ENCODE results near the gene TMEM132D. TPM values are rescaled to one million over a fixed set of nuclear protein-coding genes. Genes with fewer than 3 reads are reported as not detected.

Gene TMEM132D
- total RNA-seq, 1 donor from 2014 or later, result 1.6 TPM

GRCh38 chr12:129530517-129530916, 373.3 kb downstream of the TMEM132D start:
- Histone ChIP-seq H3K4me1 (ENCODE audit: control insufficient read depth in 3 of 3, insufficient read depth in 3 of 3, low read length in 3 of 3) (no peaks in the 10 kb centered on the region), H3K9ac (ENCODE audit: low read depth in 1 of 3, low read length in 3 of 3) (no peak overlapping the region), H3K4me3 (ENCODE audit: low read length in 3 of 3) (no peak overlapping the region), H3K27ac (ENCODE audit: low read depth, low read length) (no peak overlapping the region), H3K27me3 (ENCODE audit: control insufficient read depth in 3 of 3, insufficient read depth in 3 of 3, low read length in 3 of 3) (peaks cover 0 to 3% (median 0%) of the 10 kb centered on the region in 3 donors), H3K36me3 (ENCODE audit: control insufficient read depth in 3 of 3, insufficient read depth in 3 of 3, low read length in 3 of 3) (no peaks in the 10 kb centered on the region), H3K9me3 (ENCODE audit: control insufficient read depth in 3 of 3, low read length in 3 of 3) (no peaks in the 10 kb centered on the region)

- no peaks in the 10 kb centered on the region for H3K4me1 ChIP-seq (ENCODE audit: control insufficient read depth in 3 of 3, insufficient read depth in 3 of 3, low read length in 3 of 3)
- H3K9me3 ChIP-seq (ENCODE audit: control insufficient read depth in 3 of 3, low read length in 3 of 3), result no peaks in the 10 kb centered on the region
- H3K27me3 ChIP-seq (ENCODE audit: control insufficient read depth in 3 of 3, insufficient read depth in 3 of 3, low read length in 3 of 3), result no peaks in the 10 kb centered on the region
- no peak overlapping the region for H3K9ac ChIP-seq (ENCODE audit: low read depth in 1 of 3, low read length in 3 of 3)
- H3K27ac ChIP-seq (ENCODE audit: low read depth, low read length), result no peak overlapping the region
- H3K4me3 ChIP-seq (ENCODE audit: low read length in 3 of 3), result no peak overlapping the region
- no peaks in the 10 kb centered on the region for H3K36me3 ChIP-seq (ENCODE audit: control insufficient read depth in 3 of 3, insufficient read depth in 3 of 3, low read length in 3 of 3)
Observed at GRCh38 chr12:129527506-129527905, 376.3 kb downstream of the TMEM132D start.

GRCh38 chr12:129523621-129524020, 380.2 kb downstream of the TMEM132D start:
- no peak overlapping the region for H3K4me3 ChIP-seq (ENCODE audit: low read length in 3 of 3)
- no peaks in the 10 kb centered on the region for H3K36me3 ChIP-seq (ENCODE audit: control insufficient read depth in 3 of 3, insufficient read depth in 3 of 3, low read length in 3 of 3)
- no peaks in the 10 kb centered on the region for H3K9me3 ChIP-seq (ENCODE audit: control insufficient read depth in 3 of 3, low read length in 3 of 3)
- no peak overlapping the region for H3K27ac ChIP-seq (ENCODE audit: low read depth, low read length)
- H3K4me1 ChIP-seq (ENCODE audit: control insufficient read depth in 3 of 3, insufficient read depth in 3 of 3, low read length in 3 of 3), result no peaks in the 10 kb centered on the region
- no peak overlapping the region for H3K9ac ChIP-seq (ENCODE audit: low read depth in 1 of 3, low read length in 3 of 3)
- no peaks in the 10 kb centered on the region for H3K27me3 ChIP-seq (ENCODE audit: control insufficient read depth in 3 of 3, insufficient read depth in 3 of 3, low read length in 3 of 3)

GRCh38 chr12:129520739-129521138, 383.1 kb downstream of the TMEM132D start:
- Histone ChIP-seq H3K4me1 (ENCODE audit: control insufficient read depth in 3 of 3, insufficient read depth in 3 of 3, low read length in 3 of 3) (no peaks in the 10 kb centered on the region), H3K4me3 (ENCODE audit: low read length in 3 of 3) (no peak overlapping the region), H3K9ac (ENCODE audit: low read depth in 1 of 3, low read length in 3 of 3) (no peak overlapping the region), H3K27ac (ENCODE audit: low read depth, low read length) (no peak overlapping the region), H3K36me3 (ENCODE audit: control insufficient read depth in 3 of 3, insufficient read depth in 3 of 3, low read length in 3 of 3) (no peaks in the 10 kb centered on the region), H3K27me3 (ENCODE audit: control insufficient read depth in 3 of 3, insufficient read depth in 3 of 3, low read length in 3 of 3) (no peaks in the 10 kb centered on the region), H3K9me3 (ENCODE audit: control insufficient read depth in 3 of 3, low read length in 3 of 3) (peaks cover 0 to 6% (median 0%) of the 10 kb centered on the region in 3 donors)

- H3K9ac ChIP-seq (ENCODE audit: low read depth in 1 of 3, low read length in 3 of 3), result no peak overlapping the region
- H3K4me1 ChIP-seq (ENCODE audit: control insufficient read depth in 3 of 3, insufficient read depth in 3 of 3, low read length in 3 of 3), result no peaks in the 10 kb centered on the region
- no peaks in the 10 kb centered on the region for H3K36me3 ChIP-seq (ENCODE audit: control insufficient read depth in 3 of 3, insufficient read depth in 3 of 3, low read length in 3 of 3)
- no peak overlapping the region for H3K4me3 ChIP-seq (ENCODE audit: low read length in 3 of 3)
- no peak overlapping the region for H3K27ac ChIP-seq (ENCODE audit: low read depth, low read length)
- no peaks in the 10 kb centered on the region for H3K27me3 ChIP-seq (ENCODE audit: control insufficient read depth in 3 of 3, insufficient read depth in 3 of 3, low read length in 3 of 3)
- H3K9me3 ChIP-seq (ENCODE audit: control insufficient read depth in 3 of 3, low read length in 3 of 3), result no peaks in the 10 kb centered on the region
Observed at GRCh38 chr12:129503802-129504201, 400.0 kb downstream of the TMEM132D start.

- no peaks in the 10 kb centered on the region for H3K36me3 ChIP-seq (ENCODE audit: control insufficient read depth in 3 of 3, insufficient read depth in 3 of 3, low read length in 3 of 3)
- H3K4me3 ChIP-seq (ENCODE audit: low read length in 3 of 3), result no peak overlapping the region
- H3K4me1 ChIP-seq (ENCODE audit: control insufficient read depth in 3 of 3, insufficient read depth in 3 of 3, low read length in 3 of 3), result no peaks in the 10 kb centered on the region
- no peaks in the 10 kb centered on the region for H3K27me3 ChIP-seq (ENCODE audit: control insufficient read depth in 3 of 3, insufficient read depth in 3 of 3, low read length in 3 of 3)
- no peaks in the 10 kb centered on the region for H3K9me3 ChIP-seq (ENCODE audit: control insufficient read depth in 3 of 3, low read length in 3 of 3)
- no peak overlapping the region for H3K27ac ChIP-seq (ENCODE audit: low read depth, low read length)
- no peak overlapping the region for H3K9ac ChIP-seq (ENCODE audit: low read depth in 1 of 3, low read length in 3 of 3)
Observed at GRCh38 chr12:129496226-129496625, 407.6 kb downstream of the TMEM132D start.

- no peaks in the 10 kb centered on the region for H3K36me3 ChIP-seq (ENCODE audit: control insufficient read depth in 3 of 3, insufficient read depth in 3 of 3, low read length in 3 of 3)
- no peak overlapping the region for H3K27ac ChIP-seq (ENCODE audit: low read depth, low read length)
- H3K9me3 ChIP-seq (ENCODE audit: control insufficient read depth in 3 of 3, low read length in 3 of 3), result no peaks in the 10 kb centered on the region
- no peak overlapping the region for H3K9ac ChIP-seq (ENCODE audit: low read depth in 1 of 3, low read length in 3 of 3)
- H3K4me3 ChIP-seq (ENCODE audit: low read length in 3 of 3), result no peak overlapping the region
- no peaks in the 10 kb centered on the region for H3K4me1 ChIP-seq (ENCODE audit: control insufficient read depth in 3 of 3, insufficient read depth in 3 of 3, low read length in 3 of 3)
- H3K27me3 ChIP-seq (ENCODE audit: control insufficient read depth in 3 of 3, insufficient read depth in 3 of 3, low read length in 3 of 3), result no peaks in the 10 kb centered on the region
Observed at GRCh38 chr12:129494766-129495165, 409.1 kb downstream of the TMEM132D start.

GRCh38 chr12:129494260-129494659, 409.6 kb downstream of the TMEM132D start:
- H3K27me3 ChIP-seq (ENCODE audit: control insufficient read depth in 3 of 3, insufficient read depth in 3 of 3, low read length in 3 of 3), result no peaks in the 10 kb centered on the region
- H3K36me3 ChIP-seq (ENCODE audit: control insufficient read depth in 3 of 3, insufficient read depth in 3 of 3, low read length in 3 of 3), result no peaks in the 10 kb centered on the region
- no peak overlapping the region for H3K27ac ChIP-seq (ENCODE audit: low read depth, low read length)
- H3K4me3 ChIP-seq (ENCODE audit: low read length in 3 of 3), result no peak overlapping the region
- no peaks in the 10 kb centered on the region for H3K4me1 ChIP-seq (ENCODE audit: control insufficient read depth in 3 of 3, insufficient read depth in 3 of 3, low read length in 3 of 3)
- no peak overlapping the region for H3K9ac ChIP-seq (ENCODE audit: low read depth in 1 of 3, low read length in 3 of 3)
- H3K9me3 ChIP-seq (ENCODE audit: control insufficient read depth in 3 of 3, low read length in 3 of 3), result no peaks in the 10 kb centered on the region

GRCh38 chr12:129489100-129489676, 414.6 kb downstream of the TMEM132D start:
- Histone ChIP-seq H3K4me1 (ENCODE audit: control insufficient read depth in 3 of 3, insufficient read depth in 3 of 3, low read length in 3 of 3) (no peaks in the 10 kb centered on the region), H3K36me3 (ENCODE audit: control insufficient read depth in 3 of 3, insufficient read depth in 3 of 3, low read length in 3 of 3) (no peaks in the 10 kb centered on the region), H3K4me3 (ENCODE audit: low read length in 3 of 3) (no peak overlapping the region), H3K9ac (ENCODE audit: low read depth in 1 of 3, low read length in 3 of 3) (no peak overlapping the region), H3K9me3 (ENCODE audit: control insufficient read depth in 3 of 3, low read length in 3 of 3) (no peaks in the 10 kb centered on the region), H3K27ac (ENCODE audit: low read depth, low read length) (no peak overlapping the region), H3K27me3 (ENCODE audit: control insufficient read depth in 3 of 3, insufficient read depth in 3 of 3, low read length in 3 of 3) (no peaks in the 10 kb centered on the region)

- Histone ChIP-seq H3K4me3 (ENCODE audit: low read length in 3 of 3) (no peak overlapping the region), H3K27me3 (ENCODE audit: control insufficient read depth in 3 of 3, insufficient read depth in 3 of 3, low read length in 3 of 3) (no peaks in the 10 kb centered on the region), H3K4me1 (ENCODE audit: control insufficient read depth in 3 of 3, insufficient read depth in 3 of 3, low read length in 3 of 3) (no peaks in the 10 kb centered on the region), H3K27ac (ENCODE audit: low read depth, low read length) (no peak overlapping the region), H3K36me3 (ENCODE audit: control insufficient read depth in 3 of 3, insufficient read depth in 3 of 3, low read length in 3 of 3) (no peaks in the 10 kb centered on the region), H3K9me3 (ENCODE audit: control insufficient read depth in 3 of 3, low read length in 3 of 3) (no peaks in the 10 kb centered on the region), H3K9ac (ENCODE audit: low read depth in 1 of 3, low read length in 3 of 3) (no peak overlapping the region)
Observed at GRCh38 chr12:129486931-129487330, 416.9 kb downstream of the TMEM132D start.
